ENCODE data around the gene ZBED3.

- TF ChIP-seq CTCF (conservative IDR thresholded peaks at IDR 0.05; ENCODE audit: low read depth, low read length) (no peak), EZH2 (IDR thresholded peaks at IDR 0.05; ENCODE audit: low read length, unreplicated experiment) (no peak), EZH2phosphoT487 (IDR thresholded peaks at IDR 0.05; ENCODE audit: borderline replicate concordance, low read length) (no peak)
Observed at GRCh38 chr5:77030097-77031071, 56.7 kb downstream of the ZBED3 start, which contains the start of gene AGGF1.

Measured in PC-3 (cell line).